Stimulated activated naive CD8-positive, alpha-beta T cell treated with anti-CD3 and anti-CD28 coated beads, Interleukin-15, Interleukin-2, amounts not matched to agents 100 ng/mL and 50 ng/mL, for 24 hours (primary cell): ENCODE measurements around the gene SLC2A1.
A peak's percentile ranks its signal among the peaks of the same experiment; 100 is the strongest.
"Not testable (repeated sequence)": the region's sequence is repeated elsewhere in the genome, so short reads cannot be mapped to it uniquely, and the experiment has no call there.

Source experiments
- H3K27ac Mint-ChIP-seq: one replicate; pipeline ENCODE4 v1.8.0; 2021; ENCODE audit warnings: mild to moderate bottlenecking, mixed read lengths
- H3K27me3 Mint-ChIP-seq: one replicate; pipeline ENCODE4 v1.8.0; 2021; ENCODE audit warnings: mixed read lengths
- H3K36me3 Mint-ChIP-seq: one replicate; pipeline ENCODE4 v1.8.0; 2021; ENCODE audit warnings: low read depth, mixed read lengths
- H3K4me1 Mint-ChIP-seq: one replicate; pipeline ENCODE4 v1.8.0; 2021; ENCODE audit warnings: low read depth, mixed read lengths
- H3K4me3 Mint-ChIP-seq: one replicate; pipeline ENCODE4 v1.8.0; 2021; ENCODE audit warnings: mild to moderate bottlenecking, mixed read lengths
- H3K9me3 Mint-ChIP-seq: one replicate; pipeline ENCODE4 v1.8.0; 2021; ENCODE audit warnings: mixed read lengths

SLC2A1 gene

GRCh38 chr1:42924851-42925760, 33.6 kb downstream of the SLC2A1 start:
- Mint-ChIP-seq H3K4me3 (peak overlapping the region; percentile 80), H3K4me1 (peaks cover 57% of the 10 kb centered on the region)

DNA sequence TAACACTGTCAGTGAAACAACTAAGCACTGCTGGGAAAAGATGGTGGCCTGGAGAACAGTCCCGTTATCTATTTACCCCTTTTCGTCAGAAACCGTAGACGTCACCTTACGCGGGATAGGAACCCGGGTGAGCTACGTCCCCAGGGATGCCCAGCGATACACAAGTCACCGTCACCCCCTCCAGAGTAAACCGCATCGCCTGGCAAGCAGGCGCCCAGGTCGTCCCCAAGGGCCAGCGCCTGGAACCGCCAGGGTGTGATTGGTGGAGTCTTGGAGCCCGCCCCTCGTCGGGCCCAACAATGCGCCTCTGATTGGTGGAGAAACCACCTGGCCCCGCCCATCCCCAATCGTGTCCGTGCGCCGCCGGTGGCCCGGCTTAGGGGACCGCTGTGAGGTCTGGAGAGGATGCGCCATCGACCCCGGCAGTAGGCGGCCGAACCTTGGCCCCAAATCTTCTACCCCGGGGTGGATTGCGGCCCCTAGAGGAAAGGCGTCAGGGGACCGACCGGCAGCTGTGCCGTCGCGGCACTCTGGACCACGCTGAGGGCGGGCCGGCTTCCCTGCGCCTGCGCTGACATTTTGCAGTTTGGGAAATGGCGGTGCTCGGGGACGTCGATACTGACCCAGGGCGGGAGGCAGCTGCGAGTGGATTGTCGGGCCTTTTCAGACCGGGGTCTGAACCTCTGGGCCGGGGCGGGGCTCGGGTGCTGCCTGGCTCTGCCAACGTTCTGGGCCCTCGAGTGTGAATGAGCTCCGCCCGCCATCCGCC, 34.4 kb downstream of the SLC2A1 start:
- H3K27ac Mint-ChIP-seq = peak overlapping the region; percentile 87
- H3K4me3 Mint-ChIP-seq = peak overlapping the region; percentile 80
- H3K36me3 Mint-ChIP-seq = peaks cover 36% of the 10 kb centered on the region
- no peaks in the 10 kb centered on the region for H3K27me3 Mint-ChIP-seq
- H3K4me1 Mint-ChIP-seq = peaks cover 49% of the 10 kb centered on the region
- H3K9me3 Mint-ChIP-seq = no peaks in the 10 kb centered on the region

More at GRCh38 chr1:42924851-42925760, 33.6 kb downstream of the SLC2A1 start:
- Mint-ChIP-seq H3K36me3 (peaks cover 44% of the 10 kb centered on the region), H3K27me3 (no peaks in the 10 kb centered on the region), H3K9me3 (no peaks in the 10 kb centered on the region), H3K27ac (peak overlapping the region; percentile 87)

- Mint-ChIP-seq H3K27me3 (no peaks in the 10 kb centered on the region), H3K9me3 (no peaks in the 10 kb centered on the region), H3K4me3 (peak overlapping the region; percentile 80), H3K4me1 (peaks cover 42% of the 10 kb centered on the region), H3K36me3 (peaks cover 29% of the 10 kb centered on the region), H3K27ac (peak overlapping the region; percentile 89)
Observed at GRCh38 chr1:42923367-42924081, 35.1 kb downstream of the SLC2A1 start.

GRCh38 chr1:42922687-42923366, 35.8 kb downstream of the SLC2A1 start:
- peaks cover 22% of the 10 kb centered on the region for H3K36me3 Mint-ChIP-seq
- peaks cover 37% of the 10 kb centered on the region for H3K4me1 Mint-ChIP-seq
- H3K27ac Mint-ChIP-seq = peak overlapping the region; percentile 89
- no peaks in the 10 kb centered on the region for H3K9me3 Mint-ChIP-seq
- peak overlapping the region; percentile 80 for H3K4me3 Mint-ChIP-seq
- no peaks in the 10 kb centered on the region for H3K27me3 Mint-ChIP-seq

- Mint-ChIP-seq H3K9me3 (no peaks in the 10 kb centered on the region), H3K27ac (no peak overlapping the region)
Observed at GRCh38 chr1:42921769-42922168, 36.9 kb downstream of the SLC2A1 start.

GRCh38 chr1:42919651-42920050, 39.0 kb downstream of the SLC2A1 start:
- not testable (repeated sequence) for H3K27me3 Mint-ChIP-seq, H3K36me3 Mint-ChIP-seq, H3K4me3 Mint-ChIP-seq, H3K27ac Mint-ChIP-seq, H3K9me3 Mint-ChIP-seq
- peaks cover 18% of the 10 kb centered on the region for H3K4me1 Mint-ChIP-seq

More at GRCh38 chr1:42921769-42922168, 36.9 kb downstream of the SLC2A1 start:
- peaks cover 34% of the 10 kb centered on the region for H3K4me1 Mint-ChIP-seq
- peaks cover 11% of the 10 kb centered on the region for H3K36me3 Mint-ChIP-seq
- no peaks in the 10 kb centered on the region for H3K27me3 Mint-ChIP-seq
- no peak overlapping the region for H3K4me3 Mint-ChIP-seq

GRCh38 chr1:42917241-42917495, 41.5 kb downstream of the SLC2A1 start:
- H3K4me3 Mint-ChIP-seq = no peak overlapping the region
- H3K27me3 Mint-ChIP-seq = no peaks in the 10 kb centered on the region
- H3K9me3 Mint-ChIP-seq = no peaks in the 10 kb centered on the region
- H3K4me1 Mint-ChIP-seq = peaks cover 4% of the 10 kb centered on the region
- H3K36me3 Mint-ChIP-seq = no peaks in the 10 kb centered on the region
- no peak overlapping the region for H3K27ac Mint-ChIP-seq

GRCh38 chr1:42915456-42915855, 43.2 kb downstream of the SLC2A1 start:
- H3K4me1 Mint-ChIP-seq = peaks cover 4% of the 10 kb centered on the region
- no peak overlapping the region for H3K27ac Mint-ChIP-seq
- no peaks in the 10 kb centered on the region for H3K36me3 Mint-ChIP-seq
- H3K4me3 Mint-ChIP-seq = no peak overlapping the region
- no peaks in the 10 kb centered on the region for H3K9me3 Mint-ChIP-seq
- H3K27me3 Mint-ChIP-seq = no peaks in the 10 kb centered on the region

- H3K4me3 Mint-ChIP-seq = no peak overlapping the region
- H3K9me3 Mint-ChIP-seq = no peaks in the 10 kb centered on the region
- peaks cover 4% of the 10 kb centered on the region for H3K4me1 Mint-ChIP-seq
- H3K36me3 Mint-ChIP-seq = no peaks in the 10 kb centered on the region
- no peak overlapping the region for H3K27ac Mint-ChIP-seq
- H3K27me3 Mint-ChIP-seq = no peaks in the 10 kb centered on the region
Observed at GRCh38 chr1:42914092-42914627, 44.5 kb downstream of the SLC2A1 start.

DNA sequence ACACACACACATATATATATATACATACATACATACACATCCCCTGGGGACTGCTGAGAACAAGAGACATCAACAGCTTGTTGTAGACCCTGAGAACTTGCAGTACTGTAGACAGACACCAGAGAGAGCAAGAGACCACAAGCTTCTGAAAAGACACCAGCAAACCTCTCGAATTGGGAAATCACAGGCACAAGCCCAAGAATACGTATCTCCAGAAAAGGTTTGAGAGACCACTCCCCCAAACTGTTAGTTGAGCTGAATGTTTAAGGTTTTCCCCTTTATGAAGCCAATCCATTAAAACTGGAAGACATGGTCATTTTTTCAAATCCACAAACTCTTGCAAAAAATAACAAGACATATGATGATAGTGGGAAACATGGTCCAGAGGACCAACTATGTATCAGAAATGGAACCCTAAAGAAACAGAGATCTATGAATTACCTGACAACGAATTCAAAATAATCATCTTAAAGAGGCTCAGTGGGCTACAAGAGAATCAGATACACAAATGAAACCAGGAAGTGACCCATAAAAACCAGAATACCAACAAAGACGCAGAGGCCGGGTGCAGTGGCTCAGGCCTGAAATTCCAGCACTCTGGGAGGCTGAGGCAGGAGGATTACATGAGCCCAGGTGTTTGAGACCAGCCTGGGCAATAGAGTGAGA, 45.1 kb downstream of the SLC2A1 start:
- H3K4me3 Mint-ChIP-seq = no peak overlapping the region
- H3K36me3 Mint-ChIP-seq = no peaks in the 10 kb centered on the region
- H3K9me3 Mint-ChIP-seq = no peaks in the 10 kb centered on the region
- H3K4me1 Mint-ChIP-seq = peaks cover 4% of the 10 kb centered on the region
- no peaks in the 10 kb centered on the region for H3K27me3 Mint-ChIP-seq
- no peak overlapping the region for H3K27ac Mint-ChIP-seq

- H3K4me3 Mint-ChIP-seq = no peak overlapping the region
- H3K9me3 Mint-ChIP-seq = no peaks in the 10 kb centered on the region
- peaks cover 4% of the 10 kb centered on the region for H3K4me1 Mint-ChIP-seq
- no peaks in the 10 kb centered on the region for H3K27me3 Mint-ChIP-seq
- H3K36me3 Mint-ChIP-seq = no peaks in the 10 kb centered on the region
- H3K27ac Mint-ChIP-seq = no peak overlapping the region
Observed at GRCh38 chr1:42910985-42911384, 47.7 kb downstream of the SLC2A1 start.

GRCh38 chr1:42908046-42908445, 50.6 kb downstream of the SLC2A1 start:
- H3K27ac Mint-ChIP-seq = no peak overlapping the region
- no peaks in the 10 kb centered on the region for H3K9me3 Mint-ChIP-seq
- no peaks in the 10 kb centered on the region for H3K27me3 Mint-ChIP-seq
- no peak overlapping the region for H3K4me3 Mint-ChIP-seq
- no peaks in the 10 kb centered on the region for H3K36me3 Mint-ChIP-seq
- no peaks in the 10 kb centered on the region for H3K4me1 Mint-ChIP-seq

- H3K27ac Mint-ChIP-seq = no peak overlapping the region
- H3K4me1 Mint-ChIP-seq = no peaks in the 10 kb centered on the region
- peaks cover under 1% of the 10 kb centered on the region for H3K9me3 Mint-ChIP-seq
- H3K36me3 Mint-ChIP-seq = no peaks in the 10 kb centered on the region
- H3K27me3 Mint-ChIP-seq = peaks cover 4% of the 10 kb centered on the region
- H3K4me3 Mint-ChIP-seq = no peak overlapping the region
Observed at GRCh38 chr1:42904434-42904833, 54.2 kb downstream of the SLC2A1 start.

GRCh38 chr1:42899960-42900359, 58.7 kb downstream of the SLC2A1 start:
- H3K36me3 Mint-ChIP-seq, H3K4me3 Mint-ChIP-seq, H3K4me1 Mint-ChIP-seq, H3K27ac Mint-ChIP-seq: not testable (repeated sequence)
- H3K9me3 Mint-ChIP-seq = peaks cover 13% of the 10 kb centered on the region
- peaks cover 31% of the 10 kb centered on the region for H3K27me3 Mint-ChIP-seq
